Measurements from ENCODE around the gene CHKA.

Gene CHKA

DNA sequence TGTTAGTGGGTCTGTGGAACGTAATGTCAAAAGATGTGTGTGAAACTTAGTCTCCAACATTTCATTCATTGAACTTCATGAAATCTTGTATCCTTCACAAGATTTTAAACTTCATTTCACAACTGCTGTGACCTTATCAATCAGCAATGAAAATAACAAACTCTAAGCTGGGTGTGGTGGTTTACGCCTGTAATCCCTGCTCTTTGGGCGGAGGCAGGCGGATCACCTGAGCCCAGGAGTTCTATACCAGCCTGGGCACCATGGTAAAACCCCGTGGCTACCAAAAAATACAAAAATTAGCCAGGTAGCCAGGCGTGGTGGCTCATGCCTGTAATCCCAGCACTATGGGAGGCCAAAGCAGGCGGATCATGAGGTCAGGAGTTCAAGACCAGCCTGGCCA is 5.1 kb downstream of the CHKA start:
- no peak for DNase-seq (ENCODE audit: low read depth, low spot score)
- Histone ChIP-seq H3K36me3 (ENCODE audit: insufficient read depth, low read length) (no peaks in the 10 kb centered on the region), H3K27ac (no peak overlapping the region), H3K9me3 (ENCODE audit: low read depth, low read length) (no peaks in the 10 kb centered on the region), H3K4me3 (no peak overlapping the region), H3K9ac (ENCODE audit: insufficient read length) (no peak overlapping the region)
- TF ChIP-seq EZH2 (IDR thresholded peaks at IDR 0.05), result no peak
- TF ChIP-seq FOXP2 (optimal IDR thresholded peaks at IDR 0.05; ENCODE audit: control extremely low read depth, extremely low read length, insufficient read depth), result no peak
- TF ChIP-seq POLR2AphosphoS5 (IDR thresholded peaks at IDR 0.05; ENCODE audit: borderline replicate concordance, low read depth, low read length), result no peak

DNA sequence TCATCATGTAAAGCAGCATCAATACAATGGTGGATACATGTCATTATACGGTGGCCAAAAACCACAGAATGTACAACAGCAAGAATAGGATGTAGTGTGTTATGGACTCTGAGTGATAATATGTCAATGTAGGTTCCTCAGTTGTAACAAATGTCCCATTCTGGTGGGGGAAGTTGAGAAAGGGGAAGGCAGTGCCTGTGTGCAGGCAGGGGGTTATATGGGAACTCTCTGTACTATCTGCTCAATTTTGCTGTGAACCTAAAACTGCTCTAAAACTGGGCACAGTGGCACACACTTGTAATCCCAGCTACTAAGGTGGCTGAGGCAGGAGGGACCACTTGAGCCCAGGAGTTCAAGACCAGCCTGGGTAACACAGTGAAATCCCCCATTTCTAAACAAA is 5.9 kb downstream of the CHKA start:
- no peak overlapping the region for H3K9ac ChIP-seq (ENCODE audit: insufficient read length)
- TF ChIP-seq POLR2AphosphoS5 (IDR thresholded peaks at IDR 0.05; ENCODE audit: borderline replicate concordance, low read depth, low read length) (no peak), EZH2 (IDR thresholded peaks at IDR 0.05) (no peak), FOXP2 (optimal IDR thresholded peaks at IDR 0.05; ENCODE audit: control extremely low read depth, extremely low read length, insufficient read depth) (no peak)
- DNase-seq (ENCODE audit: low read depth, low spot score), result no peak
- no peaks in the 10 kb centered on the region for H3K36me3 ChIP-seq (ENCODE audit: insufficient read depth, low read length)
- H3K27ac ChIP-seq, result no peak overlapping the region
- H3K4me3 ChIP-seq, result no peak overlapping the region
- no peaks in the 10 kb centered on the region for H3K9me3 ChIP-seq (ENCODE audit: low read depth, low read length)

DNA sequence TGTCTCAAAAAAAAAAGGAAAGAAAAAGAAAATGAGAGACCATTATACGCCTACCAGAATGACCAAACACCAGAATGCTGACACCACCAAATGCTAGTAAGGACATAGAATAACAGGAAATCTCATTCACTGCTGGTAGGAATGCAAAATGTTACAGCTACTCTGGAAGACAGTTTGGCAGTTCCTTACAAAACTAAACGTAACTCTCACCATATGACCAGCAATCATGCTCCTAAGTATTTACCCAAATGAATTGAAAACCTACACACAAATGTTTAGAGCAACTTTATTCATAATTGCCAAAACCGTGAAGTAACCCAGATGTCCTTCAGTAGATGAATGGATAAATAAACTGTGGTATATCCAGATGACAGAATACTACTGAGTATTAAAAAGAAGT is 7.2 kb downstream of the CHKA start:
- H3K9ac ChIP-seq (ENCODE audit: insufficient read length), result no peak overlapping the region
- DNase-seq (ENCODE audit: low read depth, low spot score), result no peak
- TF ChIP-seq FOXP2 (optimal IDR thresholded peaks at IDR 0.05; ENCODE audit: control extremely low read depth, extremely low read length, insufficient read depth), result no peak
- TF ChIP-seq POLR2AphosphoS5 (IDR thresholded peaks at IDR 0.05; ENCODE audit: borderline replicate concordance, low read depth, low read length), result no peak
- no peaks in the 10 kb centered on the region for H3K9me3 ChIP-seq (ENCODE audit: low read depth, low read length)
- no peaks in the 10 kb centered on the region for H3K36me3 ChIP-seq (ENCODE audit: insufficient read depth, low read length)
- H3K4me3 ChIP-seq, result no peak overlapping the region
- H3K27ac ChIP-seq, result no peak overlapping the region

DNA sequence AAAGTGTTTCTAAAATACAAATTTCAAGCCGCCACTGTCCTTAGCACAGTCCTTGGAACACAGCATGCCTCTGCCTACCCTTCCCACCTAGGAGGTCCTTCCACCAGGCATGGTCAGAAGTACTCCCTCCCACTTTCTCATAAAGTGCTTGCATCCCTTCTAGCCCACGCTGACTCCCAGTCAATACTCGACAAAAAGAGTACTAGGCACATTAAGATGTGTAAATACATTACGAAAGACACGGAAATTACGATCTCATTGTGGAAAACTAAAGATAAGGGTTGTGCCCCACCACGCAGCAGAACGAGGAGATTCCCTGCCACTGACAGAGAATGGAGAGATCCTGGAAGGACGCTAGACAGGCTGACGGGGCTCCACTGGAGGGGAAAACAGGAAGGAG is 13.5 kb downstream of the CHKA start:
- H3K9me3 ChIP-seq (ENCODE audit: low read depth, low read length), result no peaks in the 10 kb centered on the region
- no peaks in the 10 kb centered on the region for H3K36me3 ChIP-seq (ENCODE audit: insufficient read depth, low read length)
- H3K4me3 ChIP-seq, result no peak overlapping the region
- TF ChIP-seq FOXP2 (optimal IDR thresholded peaks at IDR 0.05; ENCODE audit: control extremely low read depth, extremely low read length, insufficient read depth) (no peak), EZH2 (IDR thresholded peaks at IDR 0.05) (no peak), POLR2AphosphoS5 (IDR thresholded peaks at IDR 0.05; ENCODE audit: borderline replicate concordance, low read depth, low read length) (no peak)
- no peak for DNase-seq (ENCODE audit: low read depth, low spot score)
- H3K27ac ChIP-seq, result no peak overlapping the region
- H3K9ac ChIP-seq (ENCODE audit: insufficient read length), result no peak overlapping the region

DNA sequence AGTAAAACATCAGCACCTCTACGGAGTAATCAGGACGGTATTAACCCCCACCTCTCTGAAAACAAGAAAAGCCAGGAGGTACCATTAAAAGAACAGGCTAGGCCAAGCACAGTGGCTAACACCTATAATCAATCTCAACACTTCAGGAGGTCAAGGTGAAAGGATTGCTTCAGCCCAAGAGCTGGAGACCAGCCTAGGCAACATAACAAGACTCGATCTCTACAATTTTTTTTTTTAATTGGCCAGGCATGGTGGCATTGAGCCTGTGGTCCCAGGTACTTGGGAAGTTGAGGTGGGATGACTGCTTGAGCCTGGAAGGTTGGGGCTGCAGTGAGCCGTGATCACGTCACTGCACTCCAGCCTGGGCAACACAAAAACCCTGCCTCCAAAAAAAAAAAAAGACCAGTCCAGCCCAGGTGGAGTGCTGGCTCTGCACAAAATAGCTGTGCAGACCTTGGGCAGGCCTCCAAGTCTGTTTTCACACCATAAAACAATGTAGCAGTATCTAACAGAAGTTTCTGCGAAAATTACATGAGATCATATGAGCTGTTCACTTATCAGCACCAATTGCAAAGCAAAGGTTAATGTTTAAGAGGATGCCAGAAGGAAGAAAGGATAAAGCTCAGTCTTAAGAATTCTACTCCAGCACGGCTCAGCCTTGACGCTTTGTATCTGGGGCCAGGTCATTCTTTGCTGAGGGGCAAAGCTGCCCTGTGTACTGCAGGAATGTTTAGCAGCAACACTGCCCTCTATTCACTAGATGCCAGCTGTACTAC is 14.8 kb downstream of the CHKA start:
- DNase-seq (ENCODE audit: low read depth, low spot score), result no peak
- Histone ChIP-seq H3K27ac (no peak overlapping the region), H3K9me3 (ENCODE audit: low read depth, low read length) (no peaks in the 10 kb centered on the region)

DNA sequence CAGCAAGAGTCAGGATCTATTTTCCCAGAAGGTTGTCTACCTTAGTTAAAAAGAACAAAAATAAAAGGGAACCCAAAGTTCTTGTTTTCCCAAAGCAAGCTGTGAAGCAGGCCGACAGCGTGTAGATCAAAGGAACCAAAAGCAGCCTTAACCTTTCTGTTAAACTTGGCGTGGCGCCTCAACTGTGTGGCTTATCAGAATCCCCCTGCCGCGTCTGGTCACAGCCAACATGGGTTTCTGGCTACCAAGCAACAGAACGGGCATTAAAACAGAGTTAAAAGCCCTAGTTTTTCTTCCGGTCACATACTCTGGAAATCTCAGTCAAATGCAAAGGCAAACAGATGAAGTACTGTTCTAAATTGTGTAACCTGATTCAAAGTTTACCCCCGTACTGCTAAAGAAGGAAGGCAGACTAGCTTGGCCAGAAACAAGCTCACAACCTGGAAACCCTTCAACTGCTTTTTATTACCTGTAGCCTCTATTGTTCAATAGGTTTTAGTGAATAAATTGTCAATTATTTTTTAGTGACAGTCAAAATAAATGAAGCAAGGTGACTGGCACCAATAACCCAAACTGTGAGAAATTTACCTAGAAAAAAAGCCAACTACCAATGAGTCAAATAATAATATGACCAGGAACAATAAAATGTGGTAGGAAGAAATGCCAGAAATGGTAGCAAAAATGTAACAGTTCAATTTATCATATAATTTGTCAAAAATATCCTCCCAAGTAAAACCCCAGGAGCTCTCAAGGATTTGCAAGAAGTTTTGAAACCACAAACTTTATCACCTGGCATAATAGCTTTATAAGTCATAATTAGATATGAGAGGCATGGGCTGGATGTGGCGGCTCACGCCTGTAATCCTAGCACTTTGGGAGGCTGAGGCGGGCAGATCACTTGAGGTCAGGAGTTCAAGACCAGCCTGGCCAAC is 21.4 kb downstream of the CHKA start:
- no peak for DNase-seq (ENCODE audit: low read depth, low spot score)
- Histone ChIP-seq H3K9me3 (ENCODE audit: low read depth, low read length) (no peaks in the 10 kb centered on the region), H3K27ac (no peak overlapping the region), H3K9ac (ENCODE audit: insufficient read length) (no peak overlapping the region), H3K4me3 (no peak overlapping the region), H3K36me3 (ENCODE audit: insufficient read depth, low read length) (no peaks in the 10 kb centered on the region)
- TF ChIP-seq FOXP2 (optimal IDR thresholded peaks at IDR 0.05; ENCODE audit: control extremely low read depth, extremely low read length, insufficient read depth) (no peak), POLR2AphosphoS5 (IDR thresholded peaks at IDR 0.05; ENCODE audit: borderline replicate concordance, low read depth, low read length) (no peak)

More for the DNA sequence above, 14.8 kb downstream of the CHKA start:
- Histone ChIP-seq H3K4me3 (no peak overlapping the region), H3K36me3 (ENCODE audit: insufficient read depth, low read length) (no peaks in the 10 kb centered on the region), H3K9ac (ENCODE audit: insufficient read length) (no peak overlapping the region)
- TF ChIP-seq POLR2AphosphoS5 (IDR thresholded peaks at IDR 0.05; ENCODE audit: borderline replicate concordance, low read depth, low read length) (no peak), FOXP2 (optimal IDR thresholded peaks at IDR 0.05; ENCODE audit: control extremely low read depth, extremely low read length, insufficient read depth) (no peak), EZH2 (IDR thresholded peaks at IDR 0.05) (no peak)

DNA sequence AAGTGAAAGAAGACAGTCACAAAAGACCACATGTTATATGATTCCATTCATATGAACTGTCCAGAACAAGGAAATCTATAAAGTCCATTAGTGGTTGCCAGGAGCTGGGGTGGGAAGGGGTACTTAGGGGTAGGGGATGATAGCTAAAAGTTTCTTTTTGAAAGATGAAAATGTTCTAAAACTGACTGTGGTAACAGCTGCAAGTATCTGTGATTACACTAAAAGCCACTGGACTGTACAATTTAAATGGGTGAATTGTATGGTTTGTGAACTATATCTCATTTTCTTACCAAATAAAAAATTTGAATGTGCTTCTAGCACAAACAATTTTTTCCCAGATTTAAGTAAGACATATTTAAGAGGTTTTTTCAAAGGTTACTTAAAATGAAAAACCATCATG is 22.1 kb downstream of the CHKA start:
- no peak for DNase-seq (ENCODE audit: low read depth, low spot score)
- H3K9me3 ChIP-seq (ENCODE audit: low read depth, low read length), result no peaks in the 10 kb centered on the region
- TF ChIP-seq EZH2 (IDR thresholded peaks at IDR 0.05) (no peak), FOXP2 (optimal IDR thresholded peaks at IDR 0.05; ENCODE audit: control extremely low read depth, extremely low read length, insufficient read depth) (no peak), POLR2AphosphoS5 (IDR thresholded peaks at IDR 0.05; ENCODE audit: borderline replicate concordance, low read depth, low read length) (no peak)
- H3K9ac ChIP-seq (ENCODE audit: insufficient read length), result no peak overlapping the region
- H3K4me3 ChIP-seq, result no peak overlapping the region
- H3K27ac ChIP-seq, result no peak overlapping the region
- H3K36me3 ChIP-seq (ENCODE audit: insufficient read depth, low read length), result no peaks in the 10 kb centered on the region

DNA sequence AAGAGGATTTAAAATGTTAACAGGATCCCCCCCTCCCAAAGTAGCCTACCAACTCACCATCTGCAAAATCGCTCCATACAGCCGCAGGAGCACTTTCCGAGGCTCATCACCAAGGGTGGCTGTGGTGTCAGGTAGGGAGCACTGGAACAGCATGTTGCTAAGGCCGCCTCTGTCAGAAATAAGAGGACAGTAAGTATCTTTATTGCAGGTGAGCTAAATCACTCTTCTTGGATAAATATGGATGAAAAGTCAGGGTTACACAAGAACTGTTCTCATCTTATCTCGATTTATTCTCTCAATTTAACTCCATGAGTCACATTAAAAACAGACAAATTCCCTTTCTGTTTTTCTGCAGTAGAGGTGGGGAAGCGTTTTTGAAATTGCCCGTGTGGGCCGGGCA is 24.2 kb downstream of the CHKA start:
- Histone ChIP-seq H3K27ac (no peak overlapping the region), H3K9me3 (ENCODE audit: low read depth, low read length) (no peaks in the 10 kb centered on the region), H3K9ac (ENCODE audit: insufficient read length) (no peak overlapping the region), H3K36me3 (ENCODE audit: insufficient read depth, low read length) (no peaks in the 10 kb centered on the region), H3K4me3 (no peak overlapping the region)
- no peak for DNase-seq (ENCODE audit: low read depth, low spot score)
- TF ChIP-seq FOXP2 (optimal IDR thresholded peaks at IDR 0.05; ENCODE audit: control extremely low read depth, extremely low read length, insufficient read depth) (no peak), EZH2 (IDR thresholded peaks at IDR 0.05) (no peak), POLR2AphosphoS5 (IDR thresholded peaks at IDR 0.05; ENCODE audit: borderline replicate concordance, low read depth, low read length) (no peak)

Data from SK-N-MC (cell line).